Adrenal gland (tissue), 5 donors: ENCODE results near the gene FGL2.

Experiments
- POLR2A ChIP-seq, 2 donors: fragments of 450-650 bp; IDR thresholded peaks; one replicate each; pipeline ENCODE4 v1.6.1; 2017; ENCODE audit warnings: antibody characterized with exemption in 2 of 2, mild to moderate bottlenecking in 2 of 2, moderate library complexity in 1 of 2
- TF ChIP-seq, protein P1 (sequence below), 6 experiments: fragments of 450-650 bp in 4 of 6; fragments of 200-600 bp in 2 of 6; sonication (generic) in 1 of 6; IDR thresholded peaks; 1 replicate in 5 of 6; 2 replicates in 1 of 6; pipeline versions ENCODE4 v1.5.1 to v1.8.0; 2016 to 2021; ENCODE audit warnings: antibody characterized with exemption in 6 of 6, mild to moderate bottlenecking in 2 of 6, moderate library complexity in 1 of 6
- donor health status: DM: no; HTN: no; CAD: no.

- TF ChIP-seq, protein P1, sequence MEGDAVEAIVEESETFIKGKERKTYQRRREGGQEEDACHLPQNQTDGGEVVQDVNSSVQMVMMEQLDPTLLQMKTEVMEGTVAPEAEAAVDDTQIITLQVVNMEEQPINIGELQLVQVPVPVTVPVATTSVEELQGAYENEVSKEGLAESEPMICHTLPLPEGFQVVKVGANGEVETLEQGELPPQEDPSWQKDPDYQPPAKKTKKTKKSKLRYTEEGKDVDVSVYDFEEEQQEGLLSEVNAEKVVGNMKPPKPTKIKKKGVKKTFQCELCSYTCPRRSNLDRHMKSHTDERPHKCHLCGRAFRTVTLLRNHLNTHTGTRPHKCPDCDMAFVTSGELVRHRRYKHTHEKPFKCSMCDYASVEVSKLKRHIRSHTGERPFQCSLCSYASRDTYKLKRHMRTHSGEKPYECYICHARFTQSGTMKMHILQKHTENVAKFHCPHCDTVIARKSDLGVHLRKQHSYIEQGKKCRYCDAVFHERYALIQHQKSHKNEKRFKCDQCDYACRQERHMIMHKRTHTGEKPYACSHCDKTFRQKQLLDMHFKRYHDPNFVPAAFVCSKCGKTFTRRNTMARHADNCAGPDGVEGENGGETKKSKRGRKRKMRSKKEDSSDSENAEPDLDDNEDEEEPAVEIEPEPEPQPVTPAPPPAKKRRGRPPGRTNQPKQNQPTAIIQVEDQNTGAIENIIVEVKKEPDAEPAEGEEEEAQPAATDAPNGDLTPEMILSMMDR (IDR thresholded peaks at IDR 0.05): no peak
- no peak for TF ChIP-seq POLR2A (IDR thresholded peaks at IDR 0.05)
Measured at GRCh38 chr7:77235276-77235675, 35.7 kb upstream of the FGL2 start.
